Fibroblast of villous mesenchyme (primary cell): ENCODE results near the gene METTL24. TPM values are rescaled to one million over a fixed set of nuclear protein-coding genes. Genes with fewer than 3 reads are reported as not detected.

Source experiments
- DNase-seq: peaks from one replicate; pipeline ENCODE4 v3.0.0-alpha.2; 2010; ENCODE audit warnings: low read depth
- H3K4me3 ChIP-seq: 2 replicates; pipeline ENCODE4 v1.5.1; 2011; ENCODE audit warnings: low read depth, mild to moderate bottlenecking, low read length
- total RNA-seq: library from RNA; depleted of rRNA; stranded (reverse); fragments of >200 nt; gene quantifications from 2 replicates; pipeline ENCODE4 v1.2.3, GENCODE V29; 2012
- TF ChIP-seq, protein P1 (sequence below): IDR thresholded peaks from 2 replicates; pipeline ENCODE4 v1.5.1; 2012; ENCODE audit warnings: low read depth, mild to moderate bottlenecking, low read length; ENCODE audit not compliant: insufficient read depth

Gene METTL24
- total RNA-seq, 1 donor = not detected

DNA sequence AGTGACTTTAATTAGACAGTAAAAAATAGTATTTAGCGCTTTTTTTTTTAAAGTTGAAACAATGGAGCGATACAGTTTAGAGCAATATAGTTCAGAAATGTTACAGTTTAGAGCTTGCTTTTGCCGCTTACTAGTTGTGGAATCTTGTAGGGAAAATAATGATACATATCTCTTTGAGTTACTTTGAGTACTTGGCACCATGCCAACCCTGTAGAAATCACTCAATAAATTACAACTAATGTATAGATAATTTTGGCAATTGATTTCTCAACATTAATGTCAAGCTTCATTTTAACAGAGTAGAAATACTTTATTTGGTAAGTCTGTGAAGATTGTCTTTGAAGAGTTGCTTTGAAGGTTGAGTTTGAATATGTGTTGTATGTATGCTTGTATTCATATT, 150.5 kb downstream of the METTL24 start:
- H3K4me3 ChIP-seq = no peak overlapping the region
- DNase-seq = no peak
- TF ChIP-seq, protein P1, sequence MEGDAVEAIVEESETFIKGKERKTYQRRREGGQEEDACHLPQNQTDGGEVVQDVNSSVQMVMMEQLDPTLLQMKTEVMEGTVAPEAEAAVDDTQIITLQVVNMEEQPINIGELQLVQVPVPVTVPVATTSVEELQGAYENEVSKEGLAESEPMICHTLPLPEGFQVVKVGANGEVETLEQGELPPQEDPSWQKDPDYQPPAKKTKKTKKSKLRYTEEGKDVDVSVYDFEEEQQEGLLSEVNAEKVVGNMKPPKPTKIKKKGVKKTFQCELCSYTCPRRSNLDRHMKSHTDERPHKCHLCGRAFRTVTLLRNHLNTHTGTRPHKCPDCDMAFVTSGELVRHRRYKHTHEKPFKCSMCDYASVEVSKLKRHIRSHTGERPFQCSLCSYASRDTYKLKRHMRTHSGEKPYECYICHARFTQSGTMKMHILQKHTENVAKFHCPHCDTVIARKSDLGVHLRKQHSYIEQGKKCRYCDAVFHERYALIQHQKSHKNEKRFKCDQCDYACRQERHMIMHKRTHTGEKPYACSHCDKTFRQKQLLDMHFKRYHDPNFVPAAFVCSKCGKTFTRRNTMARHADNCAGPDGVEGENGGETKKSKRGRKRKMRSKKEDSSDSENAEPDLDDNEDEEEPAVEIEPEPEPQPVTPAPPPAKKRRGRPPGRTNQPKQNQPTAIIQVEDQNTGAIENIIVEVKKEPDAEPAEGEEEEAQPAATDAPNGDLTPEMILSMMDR = no peak

DNA sequence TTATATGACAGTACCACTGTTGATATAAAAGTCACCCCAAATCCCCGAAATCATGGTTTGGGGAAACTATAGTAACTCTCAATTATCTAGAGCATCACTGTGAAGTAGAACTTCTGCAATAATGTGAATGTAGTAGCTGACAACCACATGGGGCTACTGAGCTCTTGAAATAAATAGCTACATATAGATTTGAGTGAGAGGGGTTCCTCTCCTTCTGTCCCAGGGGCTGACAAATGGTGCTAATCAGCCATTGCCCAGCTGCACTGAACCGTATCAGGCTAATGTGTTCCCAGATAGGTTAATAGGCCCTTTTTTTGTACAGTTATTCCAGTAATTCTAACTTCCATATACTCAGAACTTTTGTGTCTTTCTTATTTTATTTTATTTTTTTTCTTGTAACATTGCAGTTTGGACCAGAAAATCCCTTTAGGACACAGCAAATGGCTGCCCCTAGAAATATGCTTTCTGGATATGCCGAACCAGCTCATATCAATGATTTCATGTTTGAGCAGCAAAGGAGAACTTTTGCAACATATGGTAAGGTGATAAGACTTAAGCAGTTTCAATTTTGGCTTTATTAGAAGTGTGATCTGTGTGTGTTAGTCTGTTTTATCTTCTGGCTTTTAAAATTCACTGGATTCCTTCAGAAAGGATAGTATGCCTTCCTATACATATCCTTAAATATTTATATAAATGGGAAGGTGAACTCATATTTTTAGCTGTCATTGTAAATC, 156.8 kb downstream of the METTL24 start:
- DNase-seq = no peak
- TF ChIP-seq, protein P1 = no peak
- no peak overlapping the region for H3K4me3 ChIP-seq

DNA sequence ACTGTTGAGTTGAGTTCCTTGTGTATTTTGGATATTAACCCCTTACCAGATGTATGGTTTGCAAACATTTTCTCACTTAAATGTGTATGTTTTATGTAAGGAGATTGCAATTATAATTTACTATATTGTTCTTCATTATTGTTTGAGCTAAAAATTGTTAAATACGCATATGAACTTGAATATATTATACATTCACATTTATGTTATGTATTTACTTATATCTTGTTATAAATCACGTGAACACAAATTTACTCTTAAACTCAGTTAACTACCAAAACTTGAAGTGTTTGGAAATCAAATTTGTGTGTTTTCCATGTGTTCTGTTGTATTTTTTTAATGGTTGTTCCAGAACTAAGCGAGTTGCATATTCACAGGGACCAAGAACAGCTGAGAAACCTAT, 159.6 kb downstream of the METTL24 start:
- TF ChIP-seq, protein P1 = no peak
- no peak for DNase-seq
- no peak overlapping the region for H3K4me3 ChIP-seq

DNA sequence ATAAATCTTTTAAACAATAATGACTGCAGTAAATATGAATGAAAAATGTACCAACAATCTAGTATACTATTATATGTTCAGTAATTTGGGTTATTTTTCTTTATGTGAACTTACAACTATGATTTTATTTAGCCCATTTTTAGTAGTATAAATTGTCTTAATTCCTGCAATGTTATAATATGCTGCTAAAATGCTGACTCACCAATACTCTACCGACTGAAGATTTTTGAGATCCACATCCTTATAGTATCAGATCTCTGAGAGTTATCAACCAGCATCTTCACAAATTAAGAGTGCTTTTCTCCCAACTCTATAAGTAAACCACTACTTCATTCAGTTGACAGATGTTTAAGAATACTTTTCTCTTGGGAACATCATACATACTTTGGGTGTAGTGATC, 161.3 kb downstream of the METTL24 start:
- no peak overlapping the region for H3K4me3 ChIP-seq
- TF ChIP-seq, protein P1 = no peak
- no peak for DNase-seq

DNA sequence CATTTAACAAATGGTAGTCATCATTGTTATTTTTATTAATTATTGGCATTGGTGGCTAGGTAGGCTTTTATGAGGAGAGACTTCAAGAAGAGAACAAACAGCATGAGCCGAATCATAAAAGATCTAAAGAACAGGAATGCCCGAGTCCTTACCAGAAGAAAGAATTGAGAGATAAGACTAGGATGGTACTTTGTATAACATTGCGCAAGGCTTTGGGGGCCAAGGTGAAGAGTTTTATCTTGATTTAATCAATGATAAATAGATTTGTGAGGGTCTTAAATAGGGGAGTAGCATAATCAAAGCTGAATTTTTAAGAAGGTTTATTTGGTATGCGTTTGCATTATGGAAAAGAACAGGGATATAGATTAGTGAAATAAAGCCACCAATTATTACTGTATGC, 162.5 kb downstream of the METTL24 start:
- H3K4me3 ChIP-seq = no peak overlapping the region
- no peak for DNase-seq
- TF ChIP-seq, protein P1 = no peak

Other genes with a start within 250 kb of the METTL24 start
- 10.3 and 14.2 TPM in 2 replicates for gene WASF1, start 178.7 kb downstream of the METTL24 start, total RNA-seq
- 19.0 and 32.0 TPM in 2 replicates for gene CDC40, start 177.9 kb downstream of the METTL24 start, total RNA-seq
- gene DDO, start 57.2 kb upstream of the METTL24 start, total RNA-seq = 1.9 and 3.9 TPM in 2 replicates
- not detected in 2 replicates for gene SLC22A16, start 118.3 kb upstream of the METTL24 start, total RNA-seq